HepG2 (cell line): ENCODE measurements around the gene NAPEPLD. TPM values are rescaled to one million over a fixed set of nuclear protein-coding genes. Genes with fewer than 3 reads are reported as not detected.

Experiments used
- CEBPB ChIP-seq: IDR thresholded peaks from 2 replicates; pipeline ENCODE4 v1.6.1; 2011; ENCODE audit warnings: low read depth, low read length, improper control_type of control experiment, borderline replicate concordance
- HCFC1 ChIP-seq: fragments of 150-350 bp; IDR thresholded peaks from 2 replicates; pipeline ENCODE4 v1.6.1; 2014; ENCODE audit warnings: low read depth, low read length
- IKZF1 ChIP-seq: fragments of 450-650 bp; IDR thresholded peaks from 2 replicates; pipeline ENCODE4 v1.7.1; 2016
- PHB2 ChIP-seq: fragments of 450-650 bp; IDR thresholded peaks from 2 replicates; pipeline ENCODE4 v1.6.1; 2018; ENCODE audit not compliant: partially characterized antibody
- TCF12 ChIP-seq, 2 experiments: fragments of 450-650 bp in 1 of 2; sonication (generic) in 1 of 2; formaldehyde crosslinking in 1 of 2; IDR thresholded peaks; 2 replicates each; pipeline versions ENCODE4 v1.6.1 to v1.8.0; 2017 to 2022; ENCODE audit warnings: antibody characterized with exemption in 1 of 2, mild to moderate bottlenecking in 1 of 2, missing genetic modification reagents in 1 of 2, moderate library complexity in 1 of 2
- ZBTB7B ChIP-seq: sonication (generic); formaldehyde crosslinking; IDR thresholded peaks from 2 replicates; pipeline ENCODE4 v1.4.0; 2020; ENCODE audit warnings: missing genetic modification reagents
- ZFP62 ChIP-seq: sonication (generic); formaldehyde crosslinking; IDR thresholded peaks from 2 replicates; pipeline ENCODE4 v1.4.0; 2020; ENCODE audit warnings: missing genetic modification reagents
- ZNF225 ChIP-seq: sonication (generic); formaldehyde crosslinking; IDR thresholded peaks from 2 replicates; pipeline ENCODE4 v1.4.0; 2020; ENCODE audit warnings: mild to moderate bottlenecking, missing genetic modification reagents
- ZNF792 ChIP-seq: IDR thresholded peaks from 2 replicates; pipeline ENCODE4 v1.6.1; 2016
- polyA plus RNA-seq, 8 experiments: library from polyadenylated mRNA; depleted of rRNA in 3 of 8; stranded (reverse) in 7 of 8; unstranded in 1 of 8; fragments of >200 nt; fragmentation: Illumina TruSeq in 4 of 8; extraction: Trizol in 4 of 8; gene quantifications; 2 replicates each; pipeline versions ENCODE4 v1.2.1 to v1.2.3, GENCODE V29; 2011 to 2016; ENCODE audit warnings: low read depth in 4 of 8, missing spikeins in 1 of 8, mixed read lengths in 1 of 8; ENCODE audit not compliant: insufficient read depth in 1 of 8
- total RNA-seq, 5 experiments: library from RNA; depleted of rRNA; stranded (reverse); fragments of >200 nt; fragmentation: Illumina TruSeq; extraction: Trizol; gene quantifications; 2 replicates each; pipeline ENCODE4 v1.2.3, GENCODE V29; 2016; ENCODE audit warnings: low read depth in 1 of 5
- TF ChIP-seq, protein P1 (sequence below): IDR thresholded peaks from 2 replicates; pipeline ENCODE4 v1.6.1; 2016; ENCODE audit warnings: missing compliant biosample characterization, missing genetic modification reagents, borderline replicate concordance
- TF ChIP-seq, protein P2 (sequence below): sonication (generic); formaldehyde crosslinking; IDR thresholded peaks from 2 replicates; pipeline ENCODE4 v1.8.1; 2023; ENCODE audit warnings: mild to moderate bottlenecking, missing genetic modification reagents
- TF ChIP-seq, protein P3 (sequence below): sonication (generic); formaldehyde crosslinking; IDR thresholded peaks from 2 replicates; pipeline ENCODE4 v1.5.0; 2020; ENCODE audit warnings: mild to moderate bottlenecking, missing genetic modification reagents, borderline replicate concordance
- TF ChIP-seq, protein P4 (sequence below): sonication (generic); formaldehyde crosslinking; IDR thresholded peaks from 2 replicates; pipeline ENCODE4 v1.8.0; 2022; ENCODE audit warnings: mild to moderate bottlenecking, missing genetic modification reagents, moderate library complexity
- TF ChIP-seq, protein P5 (sequence below): sonication (generic); formaldehyde crosslinking; IDR thresholded peaks from 2 replicates; pipeline ENCODE4 v1.8.0; 2022; ENCODE audit warnings: mild to moderate bottlenecking, missing genetic modification reagents, moderate library complexity
- TF ChIP-seq, protein P6 (sequence below): sonication (generic); formaldehyde crosslinking; IDR thresholded peaks from 2 replicates; pipeline ENCODE4 v1.5.0; 2020; ENCODE audit warnings: missing genetic modification reagents

The NAPEPLD gene
- total and polyA plus RNA-seq, 2 of the 13 experiments (the other 11 are each of a cell fraction or from before 2014, with no cell fraction given) = 3.4 to 5.6 TPM

DNA sequence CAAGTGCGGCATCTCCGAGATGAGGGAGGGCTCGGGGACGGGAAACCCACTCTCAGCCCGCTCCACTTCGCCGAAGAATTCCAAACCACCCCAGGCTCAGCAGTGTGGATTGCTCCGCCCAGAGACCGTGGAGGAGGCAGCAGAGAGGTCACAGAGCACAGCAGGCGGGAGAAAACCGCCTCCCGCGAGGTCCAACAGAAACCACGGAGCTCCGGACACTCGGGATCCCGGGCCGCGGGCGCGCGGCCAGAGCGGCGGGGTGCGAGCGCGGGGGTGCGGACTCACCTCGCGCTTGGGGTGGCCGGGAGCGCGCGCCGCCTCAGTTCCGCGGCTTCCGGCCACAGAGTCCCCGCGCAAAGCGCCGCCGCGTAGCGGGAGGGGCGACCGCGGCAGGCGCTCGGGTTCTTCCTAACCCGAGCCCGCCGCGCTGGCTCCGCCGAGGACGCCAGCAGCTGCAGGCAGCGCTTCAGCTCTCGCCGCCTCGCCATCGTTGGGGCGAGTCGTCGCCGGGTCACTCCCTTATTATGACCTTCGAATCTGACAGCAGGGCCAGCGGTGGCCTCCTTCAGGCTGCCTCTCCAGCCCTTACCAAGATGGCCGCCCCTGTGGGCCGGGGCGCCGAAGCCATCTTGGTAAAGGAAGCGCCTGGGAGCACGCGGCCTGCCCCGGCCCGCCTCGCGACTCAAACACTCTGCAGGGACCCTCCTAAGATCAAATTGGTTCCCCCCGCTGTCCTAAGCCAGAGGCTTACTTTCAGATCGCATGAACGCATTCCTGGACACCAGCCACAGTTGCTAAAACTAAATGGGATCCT lies at the start of gene NAPEPLD (continued):
- TF ChIP-seq, protein P1, sequence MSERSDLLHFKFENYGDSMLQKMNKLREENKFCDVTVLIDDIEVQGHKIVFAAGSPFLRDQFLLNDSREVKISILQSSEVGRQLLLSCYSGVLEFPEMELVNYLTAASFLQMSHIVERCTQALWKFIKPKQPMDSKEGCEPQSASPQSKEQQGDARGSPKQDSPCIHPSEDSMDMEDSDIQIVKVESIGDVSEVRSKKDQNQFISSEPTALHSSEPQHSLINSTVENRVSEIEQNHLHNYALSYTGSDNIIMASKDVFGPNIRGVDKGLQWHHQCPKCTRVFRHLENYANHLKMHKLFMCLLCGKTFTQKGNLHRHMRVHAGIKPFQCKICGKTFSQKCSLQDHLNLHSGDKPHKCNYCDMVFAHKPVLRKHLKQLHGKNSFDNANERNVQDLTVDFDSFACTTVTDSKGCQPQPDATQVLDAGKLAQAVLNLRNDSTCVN (CRISPR knock-in tag) = no peak
- TF ChIP-seq, protein P2, sequence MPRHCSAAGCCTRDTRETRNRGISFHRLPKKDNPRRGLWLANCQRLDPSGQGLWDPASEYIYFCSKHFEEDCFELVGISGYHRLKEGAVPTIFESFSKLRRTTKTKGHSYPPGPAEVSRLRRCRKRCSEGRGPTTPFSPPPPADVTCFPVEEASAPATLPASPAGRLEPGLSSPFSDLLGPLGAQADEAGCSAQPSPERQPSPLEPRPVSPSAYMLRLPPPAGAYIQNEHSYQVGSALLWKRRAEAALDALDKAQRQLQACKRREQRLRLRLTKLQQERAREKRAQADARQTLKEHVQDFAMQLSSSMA (CRISPR knock-in tag) = peak; percentile 99
- TF ChIP-seq TCF12 (IDR thresholded peaks at IDR 0.05) (no peak), TCF12 (CRISPR knock-in tag; IDR thresholded peaks at IDR 0.05) (no peak), ZBTB7B (CRISPR knock-in tag) (peak; percentile 60), CEBPB (no peak), ZFP62 (CRISPR knock-in tag) (no peak), ZNF792 (CRISPR knock-in tag) (0 out of 2 replicates have a peak, but pooled peaks have one; percentile 43), IKZF1 (no peak), PHB2 (no peak), ZNF225 (0 out of 2 replicates have a peak, but pooled peaks have one; percentile 25), HCFC1 (peak; percentile 69)
- TF ChIP-seq, protein P3, sequence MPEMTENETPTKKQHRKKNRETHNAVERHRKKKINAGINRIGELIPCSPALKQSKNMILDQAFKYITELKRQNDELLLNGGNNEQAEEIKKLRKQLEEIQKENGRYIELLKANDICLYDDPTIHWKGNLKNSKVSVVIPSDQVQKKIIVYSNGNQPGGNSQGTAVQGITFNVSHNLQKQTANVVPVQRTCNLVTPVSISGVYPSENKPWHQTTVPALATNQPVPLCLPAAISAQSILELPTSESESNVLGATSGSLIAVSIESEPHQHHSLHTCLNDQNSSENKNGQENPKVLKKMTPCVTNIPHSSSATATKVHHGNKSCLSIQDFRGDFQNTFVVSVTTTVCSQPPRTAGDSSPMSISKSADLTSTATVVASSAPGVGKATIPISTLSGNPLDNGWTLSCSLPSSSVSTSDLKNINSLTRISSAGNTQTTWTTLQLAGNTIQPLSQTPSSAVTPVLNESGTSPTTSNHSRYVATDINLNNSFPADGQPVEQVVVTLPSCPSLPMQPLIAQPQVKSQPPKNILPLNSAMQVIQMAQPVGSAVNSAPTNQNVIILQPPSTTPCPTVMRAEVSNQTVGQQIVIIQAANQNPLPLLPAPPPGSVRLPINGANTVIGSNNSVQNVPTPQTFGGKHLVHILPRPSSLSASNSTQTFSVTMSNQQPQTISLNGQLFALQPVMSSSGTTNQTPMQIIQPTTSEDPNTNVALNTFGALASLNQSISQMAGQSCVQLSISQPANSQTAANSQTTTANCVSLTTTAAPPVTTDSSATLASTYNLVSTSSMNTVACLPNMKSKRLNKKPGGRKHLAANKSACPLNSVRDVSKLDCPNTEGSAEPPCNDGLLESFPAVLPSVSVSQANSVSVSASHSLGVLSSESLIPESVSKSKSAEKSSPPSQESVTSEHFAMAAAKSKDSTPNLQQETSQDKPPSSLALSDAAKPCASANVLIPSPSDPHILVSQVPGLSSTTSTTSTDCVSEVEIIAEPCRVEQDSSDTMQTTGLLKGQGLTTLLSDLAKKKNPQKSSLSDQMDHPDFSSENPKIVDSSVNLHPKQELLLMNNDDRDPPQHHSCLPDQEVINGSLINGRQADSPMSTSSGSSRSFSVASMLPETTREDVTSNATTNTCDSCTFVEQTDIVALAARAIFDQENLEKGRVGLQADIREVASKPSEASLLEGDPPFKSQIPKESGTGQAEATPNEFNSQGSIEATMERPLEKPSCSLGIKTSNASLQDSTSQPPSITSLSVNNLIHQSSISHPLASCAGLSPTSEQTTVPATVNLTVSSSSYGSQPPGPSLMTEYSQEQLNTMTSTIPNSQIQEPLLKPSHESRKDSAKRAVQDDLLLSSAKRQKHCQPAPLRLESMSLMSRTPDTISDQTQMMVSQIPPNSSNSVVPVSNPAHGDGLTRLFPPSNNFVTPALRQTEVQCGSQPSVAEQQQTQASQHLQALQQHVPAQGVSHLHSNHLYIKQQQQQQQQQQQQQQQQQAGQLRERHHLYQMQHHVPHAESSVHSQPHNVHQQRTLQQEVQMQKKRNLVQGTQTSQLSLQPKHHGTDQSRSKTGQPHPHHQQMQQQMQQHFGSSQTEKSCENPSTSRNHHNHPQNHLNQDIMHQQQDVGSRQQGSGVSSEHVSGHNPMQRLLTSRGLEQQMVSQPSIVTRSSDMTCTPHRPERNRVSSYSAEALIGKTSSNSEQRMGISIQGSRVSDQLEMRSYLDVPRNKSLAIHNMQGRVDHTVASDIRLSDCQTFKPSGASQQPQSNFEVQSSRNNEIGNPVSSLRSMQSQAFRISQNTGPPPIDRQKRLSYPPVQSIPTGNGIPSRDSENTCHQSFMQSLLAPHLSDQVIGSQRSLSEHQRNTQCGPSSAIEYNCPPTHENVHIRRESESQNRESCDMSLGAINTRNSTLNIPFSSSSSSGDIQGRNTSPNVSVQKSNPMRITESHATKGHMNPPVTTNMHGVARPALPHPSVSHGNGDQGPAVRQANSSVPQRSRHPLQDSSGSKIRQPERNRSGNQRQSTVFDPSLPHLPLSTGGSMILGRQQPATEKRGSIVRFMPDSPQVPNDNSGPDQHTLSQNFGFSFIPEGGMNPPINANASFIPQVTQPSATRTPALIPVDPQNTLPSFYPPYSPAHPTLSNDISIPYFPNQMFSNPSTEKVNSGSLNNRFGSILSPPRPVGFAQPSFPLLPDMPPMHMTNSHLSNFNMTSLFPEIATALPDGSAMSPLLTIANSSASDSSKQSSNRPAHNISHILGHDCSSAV = no peak
- TF ChIP-seq, protein P4, sequence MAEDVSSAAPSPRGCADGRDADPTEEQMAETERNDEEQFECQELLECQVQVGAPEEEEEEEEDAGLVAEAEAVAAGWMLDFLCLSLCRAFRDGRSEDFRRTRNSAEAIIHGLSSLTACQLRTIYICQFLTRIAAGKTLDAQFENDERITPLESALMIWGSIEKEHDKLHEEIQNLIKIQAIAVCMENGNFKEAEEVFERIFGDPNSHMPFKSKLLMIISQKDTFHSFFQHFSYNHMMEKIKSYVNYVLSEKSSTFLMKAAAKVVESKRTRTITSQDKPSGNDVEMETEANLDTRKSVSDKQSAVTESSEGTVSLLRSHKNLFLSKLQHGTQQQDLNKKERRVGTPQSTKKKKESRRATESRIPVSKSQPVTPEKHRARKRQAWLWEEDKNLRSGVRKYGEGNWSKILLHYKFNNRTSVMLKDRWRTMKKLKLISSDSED (CRISPR knock-in tag) = no peak
- TF ChIP-seq, protein P5, sequence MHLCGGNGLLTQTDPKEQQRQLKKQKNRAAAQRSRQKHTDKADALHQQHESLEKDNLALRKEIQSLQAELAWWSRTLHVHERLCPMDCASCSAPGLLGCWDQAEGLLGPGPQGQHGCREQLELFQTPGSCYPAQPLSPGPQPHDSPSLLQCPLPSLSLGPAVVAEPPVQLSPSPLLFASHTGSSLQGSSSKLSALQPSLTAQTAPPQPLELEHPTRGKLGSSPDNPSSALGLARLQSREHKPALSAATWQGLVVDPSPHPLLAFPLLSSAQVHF = 0 out of 2 replicates have a peak, but pooled peaks have one; percentile 14
- TF ChIP-seq, protein P6, sequence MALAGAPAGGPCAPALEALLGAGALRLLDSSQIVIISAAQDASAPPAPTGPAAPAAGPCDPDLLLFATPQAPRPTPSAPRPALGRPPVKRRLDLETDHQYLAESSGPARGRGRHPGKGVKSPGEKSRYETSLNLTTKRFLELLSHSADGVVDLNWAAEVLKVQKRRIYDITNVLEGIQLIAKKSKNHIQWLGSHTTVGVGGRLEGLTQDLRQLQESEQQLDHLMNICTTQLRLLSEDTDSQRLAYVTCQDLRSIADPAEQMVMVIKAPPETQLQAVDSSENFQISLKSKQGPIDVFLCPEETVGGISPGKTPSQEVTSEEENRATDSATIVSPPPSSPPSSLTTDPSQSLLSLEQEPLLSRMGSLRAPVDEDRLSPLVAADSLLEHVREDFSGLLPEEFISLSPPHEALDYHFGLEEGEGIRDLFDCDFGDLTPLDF = peak; percentile 63
